Adipocyte (in vitro differentiated cells): ENCODE data around the gene FRG2C.
"Not testable (repeated sequence)": the region's sequence is repeated elsewhere in the genome, so short reads cannot be mapped to it uniquely, and the experiment has no call there.

Experiments used
- DNase-seq: peaks from one replicate; pipeline ENCODE4 v3.0.0-alpha.2; 2015; ENCODE audit warnings: low read depth
- H3K27me3 ChIP-seq: replicated peaks from 2 replicates; pipeline ENCODE4 v1.7.0; 2013; ENCODE audit warnings: mild to moderate bottlenecking, low read length, moderate library complexity; ENCODE audit not compliant: control insufficient read depth, insufficient read depth
- H3K36me3 ChIP-seq: 2 replicates; pipeline ENCODE4 v1.7.0; 2013; ENCODE audit warnings: low read length, mild to moderate bottlenecking, moderate library complexity; ENCODE audit not compliant: control insufficient read depth, insufficient read depth, severe bottlenecking
- H3K4me1 ChIP-seq: 2 replicates; pipeline ENCODE4 v1.7.0; 2013; ENCODE audit warnings: mild to moderate bottlenecking, low read length, moderate library complexity; ENCODE audit not compliant: control insufficient read depth, insufficient read depth
- H3K4me3 ChIP-seq: 2 replicates; pipeline ENCODE4 v1.7.0; 2013; ENCODE audit warnings: mild to moderate bottlenecking, low read length, moderate library complexity
- H3K9ac ChIP-seq: 2 replicates; pipeline ENCODE4 v1.7.0; 2013; ENCODE audit warnings: mild to moderate bottlenecking, low read length, moderate library complexity
- H3K9me3 ChIP-seq: 2 replicates; pipeline ENCODE4 v1.7.0; 2013; ENCODE audit warnings: mild to moderate bottlenecking, low read length, moderate library complexity; ENCODE audit not compliant: control insufficient read depth

FRG2C gene

GRCh38 chr3:75664028-75664427 is at the start of gene FRG2C:
TSS of gene FRG2C (plus strand) at chr3:75664328. CDS start at chr3:75664380, 52 bp downstream.
- not testable (repeated sequence) for DNase-seq, H3K9ac ChIP-seq, H3K27me3 ChIP-seq, H3K4me1 ChIP-seq, H3K4me3 ChIP-seq, H3K36me3 ChIP-seq, H3K9me3 ChIP-seq

- H3K36me3 ChIP-seq, H3K27me3 ChIP-seq, H3K4me1 ChIP-seq, H3K9ac ChIP-seq, H3K9me3 ChIP-seq: not testable (repeated sequence)
- H3K4me3 ChIP-seq, result peak overlapping the region; percentile 17
- peak; percentile 75 for DNase-seq
Measured at GRCh38 chr3:75618666-75619305, 45.3 kb upstream of the FRG2C start.

DNA sequence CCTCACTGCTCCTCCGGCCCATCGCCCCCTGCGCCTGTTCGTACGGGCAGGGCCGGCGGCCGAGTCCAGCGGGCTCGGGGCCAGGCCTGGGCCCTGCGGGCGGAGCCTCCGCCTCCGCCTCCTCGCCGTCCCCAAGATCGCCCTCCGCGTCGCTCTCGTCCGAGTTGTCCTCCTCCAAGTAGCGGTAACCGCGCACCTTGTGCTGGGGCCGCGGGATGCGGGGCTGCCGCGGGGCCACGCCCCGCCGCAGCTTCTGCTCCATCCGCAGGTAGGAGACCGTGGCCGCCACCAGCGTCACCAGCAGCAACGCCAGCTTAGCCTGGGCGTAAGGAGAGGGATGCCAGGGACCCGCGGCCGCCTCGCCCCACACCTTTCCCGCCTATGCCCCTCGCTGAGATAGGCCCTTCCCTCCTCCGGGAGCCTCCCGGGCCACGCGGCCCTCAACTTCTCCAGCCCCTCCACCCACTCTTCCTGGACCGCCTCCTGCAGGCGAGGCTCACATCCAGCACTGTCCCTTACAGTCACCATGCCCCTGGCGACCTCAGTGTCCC is 44.6 kb upstream of the FRG2C start:
- not testable (repeated sequence) for H3K27me3 ChIP-seq, H3K4me1 ChIP-seq, H3K36me3 ChIP-seq, H3K4me3 ChIP-seq, H3K9ac ChIP-seq, H3K9me3 ChIP-seq
- DNase-seq, result peak; percentile 32

DNA sequence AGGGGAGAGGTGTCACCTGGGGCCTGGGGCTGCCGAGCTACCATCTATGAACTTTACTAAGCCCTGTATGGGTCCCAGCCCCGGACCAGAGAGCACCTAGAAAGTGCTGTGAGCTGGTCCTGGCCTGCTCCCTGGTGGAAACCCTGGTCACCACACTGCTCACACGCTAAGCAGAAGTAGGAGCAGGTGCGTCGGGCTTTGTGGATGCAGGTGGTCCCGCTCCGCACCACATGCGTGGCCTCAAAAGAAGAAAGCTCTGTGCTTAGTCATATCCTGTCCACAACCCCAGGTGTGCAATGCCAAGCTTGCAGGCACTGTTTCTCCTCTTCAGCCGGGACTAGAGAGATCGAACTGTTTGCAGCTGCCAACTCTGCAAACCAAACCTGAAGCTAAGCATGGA is 42.4 kb upstream of the FRG2C start:
- H3K27me3 ChIP-seq, H3K9me3 ChIP-seq, H3K36me3 ChIP-seq, H3K4me1 ChIP-seq, H3K4me3 ChIP-seq, DNase-seq, H3K9ac ChIP-seq: not testable (repeated sequence)

DNA sequence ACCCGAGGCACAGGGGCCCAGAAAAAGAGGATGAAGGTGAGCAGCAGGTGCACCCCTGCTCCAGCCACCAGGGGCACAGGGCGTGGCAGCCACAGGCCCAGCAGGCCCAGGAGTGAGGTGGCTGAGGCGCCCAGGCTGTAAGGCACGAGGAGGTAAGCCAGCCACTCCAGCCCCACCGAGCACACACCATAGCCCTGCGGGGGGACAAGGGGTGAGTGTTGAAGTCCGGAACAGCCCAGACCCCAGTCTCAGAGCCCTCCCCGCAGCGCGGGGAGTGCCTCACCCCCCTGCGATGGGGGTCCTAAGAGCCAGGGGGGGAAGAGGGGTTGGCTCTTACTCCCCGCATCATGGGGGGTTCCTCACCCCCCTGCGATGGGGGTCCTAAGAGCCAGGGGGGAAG is 40.5 kb upstream of the FRG2C start:
- not testable (repeated sequence) for H3K4me1 ChIP-seq, H3K36me3 ChIP-seq, H3K27me3 ChIP-seq, H3K9ac ChIP-seq, DNase-seq, H3K4me3 ChIP-seq, H3K9me3 ChIP-seq

GRCh38 chr3:75630887-75631535 is 33.1 kb upstream of the FRG2C start:
- H3K27me3 ChIP-seq, H3K36me3 ChIP-seq, H3K9ac ChIP-seq, H3K4me1 ChIP-seq, DNase-seq, H3K4me3 ChIP-seq, H3K9me3 ChIP-seq: not testable (repeated sequence)

- DNase-seq, result no peak
- no peaks in the 10 kb centered on the region for H3K27me3 ChIP-seq
- no peak overlapping the region for H3K9ac ChIP-seq
- no peaks in the 10 kb centered on the region for H3K4me1 ChIP-seq
- H3K9me3 ChIP-seq, result no peaks in the 10 kb centered on the region
- H3K36me3 ChIP-seq, result no peaks in the 10 kb centered on the region
- no peak overlapping the region for H3K4me3 ChIP-seq
Measured at GRCh38 chr3:75631541-75631940, 32.6 kb upstream of the FRG2C start.

- not testable (repeated sequence) for H3K4me1 ChIP-seq, H3K4me3 ChIP-seq, H3K9ac ChIP-seq, H3K9me3 ChIP-seq, H3K36me3 ChIP-seq, H3K27me3 ChIP-seq, DNase-seq
Measured at GRCh38 chr3:75638947-75639346, 25.2 kb upstream of the FRG2C start.

DNA sequence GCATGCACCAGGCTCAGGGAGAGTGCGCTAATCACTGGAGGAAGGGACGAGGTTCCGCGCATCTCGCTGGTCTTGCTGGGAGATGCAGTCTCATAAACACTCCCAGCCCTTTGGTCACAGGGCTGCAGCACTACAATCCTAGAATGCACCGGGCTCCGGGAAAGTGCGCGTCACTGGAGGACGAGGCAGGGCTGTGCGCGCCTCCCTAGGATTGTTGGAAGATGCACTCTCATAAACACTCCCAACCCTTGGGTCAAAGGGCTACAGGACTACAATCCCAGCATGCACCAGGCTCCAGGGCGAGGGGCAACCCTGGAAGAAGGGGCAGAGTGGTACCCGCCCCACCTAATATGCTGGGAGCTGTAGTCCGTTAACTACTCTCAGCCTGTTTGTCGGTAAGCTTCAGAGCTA is 23.0 kb upstream of the FRG2C start:
- not testable (repeated sequence) for H3K27me3 ChIP-seq, H3K4me1 ChIP-seq, H3K9me3 ChIP-seq, H3K36me3 ChIP-seq
- peak overlapping the region; percentile 84 for H3K9ac ChIP-seq
- peak overlapping the region; percentile 85 for H3K4me3 ChIP-seq
- peak; percentile 85 for DNase-seq

DNA sequence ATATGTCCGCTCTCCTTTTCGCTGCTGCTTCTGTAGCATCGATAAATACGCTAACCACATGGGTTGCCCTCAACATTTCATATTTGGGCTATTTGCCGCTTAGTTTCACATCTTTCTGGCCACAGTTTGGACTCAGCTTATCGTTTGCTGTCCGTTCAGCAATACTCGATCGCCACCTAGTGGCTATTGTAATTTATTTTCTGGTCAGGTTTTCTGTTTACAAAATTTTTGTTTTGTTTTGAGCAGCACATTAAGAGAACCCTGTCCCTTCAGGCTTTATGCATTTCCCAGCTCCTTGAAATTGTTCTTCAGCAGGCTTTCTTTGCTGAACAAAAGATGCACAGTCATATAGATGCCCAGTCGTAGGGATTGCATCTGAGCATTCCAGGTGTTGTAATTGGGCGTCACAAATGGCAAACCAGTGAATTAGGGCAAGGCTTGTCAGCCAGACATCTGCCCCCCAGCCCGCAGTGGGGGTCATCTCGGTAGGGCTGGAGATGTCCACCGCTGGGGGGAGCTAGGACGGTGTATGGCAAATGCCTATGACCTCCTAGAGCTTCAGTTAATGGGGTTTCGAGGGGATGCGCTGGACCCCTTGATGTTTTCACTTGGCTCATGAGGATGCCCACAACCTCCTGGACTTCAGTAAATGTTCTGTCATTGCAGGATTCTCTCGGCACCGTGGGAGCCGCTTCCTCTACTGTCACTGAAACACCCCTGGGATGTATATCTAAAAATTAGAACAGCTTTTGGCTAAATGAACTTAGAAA is 20.9 kb upstream of the FRG2C start:
- not testable (repeated sequence) for H3K36me3 ChIP-seq, H3K4me1 ChIP-seq, H3K9ac ChIP-seq, H3K27me3 ChIP-seq, H3K9me3 ChIP-seq
- peak overlapping the region; percentile 74 for H3K4me3 ChIP-seq
- peak; percentile 78 for DNase-seq

- H3K4me1 ChIP-seq, H3K9ac ChIP-seq, H3K9me3 ChIP-seq, H3K4me3 ChIP-seq, DNase-seq, H3K36me3 ChIP-seq, H3K27me3 ChIP-seq: not testable (repeated sequence)
Measured at GRCh38 chr3:75645548-75645947, 18.6 kb upstream of the FRG2C start.
